H9 (cell line): ENCODE data around the gene MRPL52. TPM values are rescaled to one million over a fixed set of nuclear protein-coding genes. Genes with fewer than 3 reads are reported as not detected.

Source experiments
- DNase-seq: peaks from one replicate; pipeline ENCODE4 v3.0.0-alpha.2; 2017
- H2AFZ ChIP-seq: one replicate; pipeline ENCODE4 v1.6.1; 2013; ENCODE audit warnings: mild to moderate bottlenecking, low read length, control low read depth, moderate library complexity
- H2AK5ac ChIP-seq: 2 replicates; pipeline ENCODE4 v1.6.1; 2013; ENCODE audit warnings: low read length, control low read depth, mixed read lengths; ENCODE audit not compliant: insufficient read length
- H2BK120ac ChIP-seq: one replicate; pipeline ENCODE4 v1.6.1; 2013; ENCODE audit warnings: low read depth, mild to moderate bottlenecking, low read length, control low read depth, inconsistent platforms; ENCODE audit not compliant: poor library complexity, severe bottlenecking
- H2BK12ac ChIP-seq: 2 replicates; pipeline ENCODE4 v1.6.1; 2013; ENCODE audit warnings: low read length, control low read depth, mixed read lengths, low read depth; ENCODE audit not compliant: insufficient read length
- H2BK15ac ChIP-seq: 2 replicates; pipeline ENCODE4 v1.6.1; 2013; ENCODE audit warnings: low read depth, low read length, control low read depth
- H2BK20ac ChIP-seq: one replicate; pipeline ENCODE4 v1.6.1; 2013; ENCODE audit warnings: low read depth, mild to moderate bottlenecking, low read length, control low read depth, inconsistent platforms; ENCODE audit not compliant: poor library complexity, severe bottlenecking
- H2BK5ac ChIP-seq: 2 replicates; pipeline ENCODE4 v1.6.1; 2013; ENCODE audit warnings: low read length, control low read depth, mixed read lengths; ENCODE audit not compliant: insufficient read length
- H3K14ac ChIP-seq: 2 replicates; pipeline ENCODE4 v1.6.1; 2013; ENCODE audit warnings: low read length, control low read depth; ENCODE audit not compliant: insufficient read depth
- H3K18ac ChIP-seq: 2 replicates; pipeline ENCODE4 v1.6.1; 2013; ENCODE audit warnings: low read depth, mild to moderate bottlenecking, mixed read lengths, low read length, control low read depth; ENCODE audit not compliant: insufficient read length
- H3K23ac ChIP-seq: 2 replicates; pipeline ENCODE4 v1.6.1; 2013; ENCODE audit warnings: low read length, control low read depth, mixed read lengths, low read depth; ENCODE audit not compliant: insufficient read length
- H3K23me2 ChIP-seq: 2 replicates; pipeline ENCODE4 v1.6.1; 2013; ENCODE audit warnings: low read depth, mild to moderate bottlenecking, mixed read lengths, low read length, control low read depth; ENCODE audit not compliant: insufficient read length, poor library complexity, severe bottlenecking
- H3K27ac ChIP-seq: 2 replicates; pipeline ENCODE4 v1.5.1; 2013; ENCODE audit warnings: low read length, control low read depth, mixed read lengths, low read depth; ENCODE audit not compliant: insufficient read length
- H3K27me3 ChIP-seq: 2 replicates; pipeline ENCODE4 v1.6.1; 2013; ENCODE audit warnings: low read length, control low read depth, inconsistent platforms; ENCODE audit not compliant: insufficient read depth
- H3K4ac ChIP-seq: 2 replicates; pipeline ENCODE4 v1.6.1; 2013; ENCODE audit warnings: low read depth, mild to moderate bottlenecking, control low read depth, inconsistent platforms, low read length, moderate library complexity
- H3K4me1 ChIP-seq: 2 replicates; pipeline ENCODE4 v1.6.1; 2013; ENCODE audit warnings: low read length, control low read depth, inconsistent platforms; ENCODE audit not compliant: insufficient read depth
- H3K4me2 ChIP-seq: 2 replicates; pipeline ENCODE4 v1.6.1; 2013; ENCODE audit warnings: low read length, control low read depth, mixed read lengths; ENCODE audit not compliant: insufficient read length, insufficient read depth
- H3K56ac ChIP-seq: 2 replicates; pipeline ENCODE4 v1.6.1; 2013; ENCODE audit warnings: low read depth, mild to moderate bottlenecking, mixed read lengths, low read length, control low read depth; ENCODE audit not compliant: insufficient read length
- H3K79me1 ChIP-seq: 2 replicates; pipeline ENCODE4 v1.6.1; 2013; ENCODE audit warnings: low read depth, mild to moderate bottlenecking, moderate library complexity, low read length, control low read depth, inconsistent platforms; ENCODE audit not compliant: insufficient read depth, poor library complexity, severe bottlenecking
- H3K79me2 ChIP-seq: 2 replicates; pipeline ENCODE4 v1.6.1; 2013; ENCODE audit warnings: low read length, control low read depth, inconsistent platforms; ENCODE audit not compliant: insufficient read depth
- H3K9ac ChIP-seq: 2 replicates; pipeline ENCODE4 v1.6.1; 2013; ENCODE audit warnings: low read length, control low read depth, mixed read lengths; ENCODE audit not compliant: insufficient read length; ENCODE audit errors: extremely low read depth
- H3K9me3 ChIP-seq: one replicate; pipeline ENCODE4 v1.6.1; 2013; ENCODE audit warnings: low read depth, low read length, inconsistent platforms; ENCODE audit not compliant: control insufficient read depth
- H3T11ph ChIP-seq: one replicate; pipeline ENCODE4 v1.6.1; 2013; ENCODE audit warnings: mild to moderate bottlenecking, low read length, control low read depth, inconsistent platforms
- H4K20me1 ChIP-seq: one replicate; pipeline ENCODE4 v1.6.1; 2013; ENCODE audit not compliant: control insufficient read depth, insufficient read length, insufficient read depth
- H4K5ac ChIP-seq: 2 replicates; pipeline ENCODE4 v1.6.1; 2013; ENCODE audit warnings: low read depth, mild to moderate bottlenecking, mixed read lengths, low read length, control low read depth; ENCODE audit not compliant: insufficient read length
- H4K8ac ChIP-seq: replicated peaks from 2 replicates; pipeline ENCODE4 v1.6.1; 2013; ENCODE audit warnings: low read length, control low read depth, mixed read lengths, low read depth; ENCODE audit not compliant: insufficient read length
- H4K91ac ChIP-seq: 2 replicates; pipeline ENCODE4 v1.6.1; 2013; ENCODE audit warnings: low read depth, mild to moderate bottlenecking, moderate library complexity, mixed read lengths, low read length, control low read depth; ENCODE audit not compliant: insufficient read length
- H3K27ac Mint-ChIP-seq, 3 experiments: 2 replicates in 2 of 3; 3 replicates in 1 of 3; pipeline ENCODE4 v1.8.0; 2020 to 2021; ENCODE audit warnings: mixed read lengths in 3 of 3, mild to moderate bottlenecking in 1 of 3, moderate library complexity in 1 of 3
- H3K27me3 Mint-ChIP-seq: 2 replicates; pipeline ENCODE4 v1.8.0; 2021; ENCODE audit warnings: low read depth, mild to moderate bottlenecking, moderate library complexity, mixed read lengths
- H3K36me3 Mint-ChIP-seq, 3 experiments: 2 replicates in 2 of 3; 3 replicates in 1 of 3; pipeline ENCODE4 v1.8.0; 2020 to 2021; ENCODE audit warnings: low read depth in 3 of 3, mixed read lengths in 3 of 3; ENCODE audit not compliant: insufficient read depth in 1 of 3
- H3K4me1 Mint-ChIP-seq, 2 experiments: 2 replicates each; pipeline ENCODE4 v1.8.0; 2020; ENCODE audit warnings: mixed read lengths in 2 of 2
- H3K4me3 Mint-ChIP-seq, 2 experiments: 2 replicates in 1 of 2; 3 replicates in 1 of 2; pipeline ENCODE4 v1.8.0; 2020 to 2021; ENCODE audit warnings: mild to moderate bottlenecking in 2 of 2, mixed read lengths in 2 of 2, moderate library complexity in 1 of 2
- H3K9me3 Mint-ChIP-seq, 2 experiments: 2 replicates in 1 of 2; 3 replicates in 1 of 2; pipeline ENCODE4 v1.8.0; 2020; ENCODE audit warnings: mild to moderate bottlenecking in 2 of 2, mixed read lengths in 2 of 2, moderate library complexity in 1 of 2
- WGBS: extraction: QIAGEN DNeasy Blood & Tissue Kit; methylation state at CpG from one replicate; pipeline ENCODE4 v1.1.7; 2013; ENCODE audit warnings: missing lambda C conversion rate, low lambda C conversion rate, mixed read lengths; ENCODE audit not compliant: insufficient read length; ENCODE audit errors: extremely low coverage; 5-methylcytosine and 5-hydroxymethylcytosine counted together
- total RNA-seq: library from RNA; stranded (reverse); gene quantifications from 2 replicates; pipeline ENCODE4 v1.2.1, GENCODE V29; 2021
- TF ChIP-seq, protein P1 (sequence below): fragments of 200-600 bp; sonication (generic); conservative IDR thresholded peaks from 3 replicates; pipeline ENCODE4 v1.8.0; 2021; ENCODE audit warnings: antibody characterized with exemption, mild to moderate bottlenecking

Gene MRPL52
- total RNA-seq, 1 experiment from 2014 or later = 190 TPM

DNA sequence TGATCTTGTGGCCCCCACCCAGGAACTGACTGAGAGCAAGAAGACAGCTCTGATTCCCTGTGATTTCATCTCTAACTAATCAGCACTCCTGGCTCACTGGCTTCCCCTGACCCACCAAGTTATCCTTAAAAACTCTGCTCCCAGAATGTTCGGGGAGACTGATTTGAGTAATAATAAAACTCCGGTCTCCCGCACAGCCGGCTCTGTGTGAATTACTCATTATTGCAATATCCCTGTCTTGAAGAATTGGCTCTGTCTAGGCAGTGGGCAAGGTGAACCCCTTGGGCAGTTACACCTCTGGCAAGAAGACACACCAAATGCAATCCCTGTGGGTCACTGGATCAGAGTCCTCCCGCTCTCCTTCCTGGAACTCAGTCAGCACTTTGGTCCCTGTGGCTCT lies 35.7 kb upstream of the MRPL52 start:
- Mint-ChIP-seq H3K9me3 (peaks cover 2 to 3% of the 10 kb centered on the region in 2 experiments; a peak in 3 of 5 replicates), H3K27ac (peak overlapping the region in 1 of 3 experiments; percentile 54; a peak in 1 of 7 replicates)
- TF ChIP-seq, protein P1, sequence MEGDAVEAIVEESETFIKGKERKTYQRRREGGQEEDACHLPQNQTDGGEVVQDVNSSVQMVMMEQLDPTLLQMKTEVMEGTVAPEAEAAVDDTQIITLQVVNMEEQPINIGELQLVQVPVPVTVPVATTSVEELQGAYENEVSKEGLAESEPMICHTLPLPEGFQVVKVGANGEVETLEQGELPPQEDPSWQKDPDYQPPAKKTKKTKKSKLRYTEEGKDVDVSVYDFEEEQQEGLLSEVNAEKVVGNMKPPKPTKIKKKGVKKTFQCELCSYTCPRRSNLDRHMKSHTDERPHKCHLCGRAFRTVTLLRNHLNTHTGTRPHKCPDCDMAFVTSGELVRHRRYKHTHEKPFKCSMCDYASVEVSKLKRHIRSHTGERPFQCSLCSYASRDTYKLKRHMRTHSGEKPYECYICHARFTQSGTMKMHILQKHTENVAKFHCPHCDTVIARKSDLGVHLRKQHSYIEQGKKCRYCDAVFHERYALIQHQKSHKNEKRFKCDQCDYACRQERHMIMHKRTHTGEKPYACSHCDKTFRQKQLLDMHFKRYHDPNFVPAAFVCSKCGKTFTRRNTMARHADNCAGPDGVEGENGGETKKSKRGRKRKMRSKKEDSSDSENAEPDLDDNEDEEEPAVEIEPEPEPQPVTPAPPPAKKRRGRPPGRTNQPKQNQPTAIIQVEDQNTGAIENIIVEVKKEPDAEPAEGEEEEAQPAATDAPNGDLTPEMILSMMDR = no peak

More for the DNA sequence above, 35.7 kb upstream of the MRPL52 start:
- H3T11ph ChIP-seq = no peak overlapping the region
- H3K56ac ChIP-seq = no peak overlapping the region
- H3K4me2 ChIP-seq = no peak overlapping the region
- no peaks in the 10 kb centered on the region for H3K27me3 ChIP-seq
- H3K27me3 Mint-ChIP-seq = peaks cover 2% of the 10 kb centered on the region
- no peaks in the 10 kb centered on the region; the same call in 1 of the 2 replicates for H3K79me2 ChIP-seq
- H3K9me3 ChIP-seq = no peaks in the 10 kb centered on the region
- no peak overlapping the region for H3K9ac ChIP-seq
- H4K20me1 ChIP-seq = no peaks in the 10 kb centered on the region
- H2BK15ac ChIP-seq = no peak overlapping the region
- H3K23ac ChIP-seq = no peak overlapping the region
- no peak overlapping the region for H2BK20ac ChIP-seq
- no peak overlapping the region for H2AFZ ChIP-seq
- no peak overlapping the region for H2BK12ac ChIP-seq
- H3K27ac ChIP-seq = no peak overlapping the region
- H3K18ac ChIP-seq = no peak overlapping the region
- H4K5ac ChIP-seq = no peak overlapping the region
- no peak overlapping the region for H2BK5ac ChIP-seq
- no peak overlapping the region for H3K4me3 Mint-ChIP-seq
- no peak overlapping the region for H3K14ac ChIP-seq
- H3K4ac ChIP-seq = no peak overlapping the region
- peaks cover 0 to 4% (median 2%) of the 10 kb centered on the region in 3 experiments; a peak in 3 of 7 replicates for H3K36me3 Mint-ChIP-seq
- H3K4me1 Mint-ChIP-seq = peaks cover 17 to 18% of the 10 kb centered on the region in 2 experiments
- H2BK120ac ChIP-seq = no peak overlapping the region
- no peak overlapping the region for H4K91ac ChIP-seq
- no peaks in the 10 kb centered on the region for H3K23me2 ChIP-seq
- no CpG with 5 or more reads among the region's 5 CpGs for WGBS
- no peak overlapping the region for H4K8ac ChIP-seq
- H2AK5ac ChIP-seq = no peak overlapping the region
- peaks cover 9% of the 10 kb centered on the region; the same call in 1 of the 2 replicates for H3K4me1 ChIP-seq
- H3K79me1 ChIP-seq = no peaks in the 10 kb centered on the region
- no peak for DNase-seq
